Esophagus muscularis mucosa (tissue), 4 donors: ENCODE data around the gene SLC2A1. TPM values are rescaled to one million over a fixed set of nuclear protein-coding genes. Genes with fewer than 3 reads are reported as not detected.
"Not testable (repeated sequence)": the region's sequence is repeated elsewhere in the genome, so short reads cannot be mapped to it uniquely, and the experiment has no call there.

Experiments
- DNase-seq: peaks from one replicate; pipeline ENCODE4 v3.0.0-alpha.2; 2017; ENCODE audit errors: extremely low spot score
- H3K27ac ChIP-seq, 4 donors: fragments of 200-600 bp; sonication (generic); replicated peaks in 1 of 4; 1 replicate in 3 of 4; 2 replicates in 1 of 4; pipeline ENCODE4 v1.5.1; 2016 to 2019; ENCODE audit warnings: mild to moderate bottlenecking in 1 of 4
- H3K27me3 ChIP-seq, 4 donors: fragments of 200-600 bp; sonication (generic); one replicate each; pipeline versions ENCODE4 v1.5.1 to v1.6.0; 2016 to 2019
- H3K36me3 ChIP-seq, 4 donors: fragments of 200-600 bp; sonication (generic); one replicate each; pipeline ENCODE4 v1.5.1; 2016 to 2019
- H3K4me1 ChIP-seq, 4 donors: fragments of 200-600 bp; sonication (generic); one replicate each; pipeline ENCODE4 v1.5.1; 2016 to 2019
- H3K4me3 ChIP-seq, 4 donors: fragments of 200-600 bp; sonication (generic); 1 replicate in 2 of 4; 2 replicates in 2 of 4; pipeline ENCODE4 v1.5.1; 2016 to 2019; ENCODE audit warnings: mild to moderate bottlenecking in 4 of 4, moderate library complexity in 1 of 4
- H3K9me3 ChIP-seq, 4 donors: fragments of 200-600 bp; sonication (generic); 1 replicate in 3 of 4; 2 replicates in 1 of 4; pipeline ENCODE4 v1.5.1; 2016 to 2019
- CTCF ChIP-seq, 3 experiments: fragments of 200-600 bp in 2 of 3; fragments of 450-650 bp in 1 of 3; sonication (generic) in 2 of 3; IDR thresholded peaks; one replicate each; pipeline ENCODE4 v1.5.1; 2017 to 2019; ENCODE audit warnings: antibody characterized with exemption in 3 of 3, mild to moderate bottlenecking in 2 of 3, moderate library complexity in 1 of 3
- EP300 ChIP-seq: sonication (generic); formaldehyde crosslinking; IDR thresholded peaks from one replicate; pipeline ENCODE4 v1.6.1; 2017; ENCODE audit warnings: antibody characterized with exemption
- POLR2A ChIP-seq: fragments of 450-650 bp; IDR thresholded peaks from one replicate; pipeline ENCODE4 v1.6.1; 2017; ENCODE audit warnings: antibody characterized with exemption, moderate library complexity, mild to moderate bottlenecking, low read depth
- POLR2AphosphoS5 ChIP-seq, 2 donors: sonication (generic); formaldehyde crosslinking; IDR thresholded peaks; one replicate each; pipeline ENCODE4 v1.6.1; 2017; ENCODE audit warnings: antibody characterized with exemption in 2 of 2
- WGBS: methylation state at CpG from one replicate; pipeline ENCODE4 v1.1.5; 2018; 5-methylcytosine and 5-hydroxymethylcytosine counted together
- intact Hi-C: fragments of 100-400 bp; cut with DNase I; formaldehyde crosslinking; loops from one replicate; pipeline ENCODE4 v1.15.1; 2023
- total RNA-seq, 4 donors: library from RNA; depleted of rRNA; stranded (reverse); fragments of >200 nt; gene quantifications; one replicate each; pipeline versions ENCODE4 v1.1.0 to v1.2.1, GENCODE V29; 2016

Gene SLC2A1
- total RNA-seq, 4 donors from 2014 or later: 17.4 to 63.6 (median 31.8) TPM

- no peak for TF ChIP-seq POLR2A
- TF ChIP-seq EP300: no peak
- no peak for TF ChIP-seq CTCF (IDR thresholded peaks at IDR 0.05)
- TF ChIP-seq POLR2AphosphoS5 (IDR thresholded peaks at IDR 0.05): no peak
- Histone ChIP-seq H3K9me3 (peaks cover 0 to 5% (median 0%) of the 10 kb centered on the region in 4 donors), H3K27ac (no peak overlapping the region), H3K27me3 (no peaks in the 10 kb centered on the region), H3K36me3 (no peaks in the 10 kb centered on the region), H3K4me3 (no peak overlapping the region), H3K4me1 (no peaks in the 10 kb centered on the region)
- intact Hi-C loops: no loop called here
- no peak for DNase-seq
These were observed 47.7 kb downstream of the SLC2A1 start for GRCh38 chr1:42910985-42911384.

DNA sequence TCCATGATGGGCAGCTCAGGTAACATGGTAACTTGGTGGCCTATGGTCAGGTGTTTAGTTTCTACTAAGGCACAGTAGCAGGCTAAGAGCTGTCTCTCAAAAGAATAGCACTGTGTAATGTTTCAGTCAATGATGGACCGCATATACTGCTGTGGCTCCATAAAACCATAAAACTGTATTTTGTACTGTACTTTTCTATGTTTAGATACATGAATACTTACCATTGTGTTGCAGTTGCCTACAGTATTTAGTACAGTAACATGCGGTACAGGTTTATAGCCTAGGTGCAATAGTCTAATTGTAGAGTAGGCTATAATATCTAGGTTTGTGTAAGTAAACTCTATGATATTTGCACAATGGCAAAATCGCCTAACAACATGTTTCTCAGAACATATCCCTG, 50.6 kb downstream of the SLC2A1 start:
- TF ChIP-seq CTCF (IDR thresholded peaks at IDR 0.05): no peak
- no peak for TF ChIP-seq EP300
- no peak for TF ChIP-seq POLR2A
- TF ChIP-seq POLR2AphosphoS5 (IDR thresholded peaks at IDR 0.05): no peak
- Histone ChIP-seq H3K4me1 (no peaks in the 10 kb centered on the region), H3K36me3 (no peaks in the 10 kb centered on the region), H3K27ac (no peak overlapping the region), H3K4me3 (no peak overlapping the region), H3K9me3 (no peaks in the 10 kb centered on the region), H3K27me3 (no peaks in the 10 kb centered on the region)
- 98% methylated on average over 3 of the region's 3 CpGs for WGBS
- intact Hi-C loops: no loop called here
- DNase-seq: no peak

DNA sequence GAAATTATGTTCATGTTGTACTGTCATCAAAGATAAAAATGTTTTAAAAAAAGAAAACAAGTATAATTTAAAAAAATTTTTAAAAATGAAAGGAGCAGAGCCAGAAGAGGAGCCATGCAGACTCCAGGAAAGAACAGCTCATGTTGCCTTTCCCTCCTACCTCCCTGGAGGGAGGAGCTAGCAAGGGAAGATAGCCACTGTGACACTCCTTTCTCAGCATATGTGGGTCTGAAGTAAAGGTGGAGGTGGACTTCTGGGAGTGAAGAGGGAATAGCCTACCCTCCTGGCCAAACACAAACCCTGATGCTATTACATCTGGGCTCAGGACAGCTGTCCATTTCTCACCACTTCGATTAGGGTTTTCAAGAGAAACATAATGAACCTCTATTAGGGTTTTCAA, 54.2 kb downstream of the SLC2A1 start:
- no peaks in the 10 kb centered on the region for H3K36me3 ChIP-seq
- H3K4me1 ChIP-seq: no peaks in the 10 kb centered on the region
- peaks cover 0 to 11% (median 0%) of the 10 kb centered on the region in 4 donors for H3K27me3 ChIP-seq
- 100% methylated on average over 1 of the region's 1 CpG for WGBS
- DNase-seq: no peak
- no peak overlapping the region for H3K4me3 ChIP-seq
- no peaks in the 10 kb centered on the region for H3K9me3 ChIP-seq
- no peak overlapping the region for H3K27ac ChIP-seq
- intact Hi-C loops: no loop called here
- TF ChIP-seq CTCF (IDR thresholded peaks at IDR 0.05) (no peak), POLR2A (no peak), EP300 (no peak), POLR2AphosphoS5 (IDR thresholded peaks at IDR 0.05) (no peak)

- H3K36me3 ChIP-seq, H3K9me3 ChIP-seq, intact Hi-C loops, H3K4me3 ChIP-seq, DNase-seq, H3K4me1 ChIP-seq, H3K27ac ChIP-seq: not testable (repeated sequence)
- WGBS: 93% methylated on average over 3 of the region's 4 CpGs
- peaks cover 0 to 12% (median 0%) of the 10 kb centered on the region in 4 donors for H3K27me3 ChIP-seq
These were observed 58.7 kb downstream of the SLC2A1 start for GRCh38 chr1:42899960-42900359.

DNA sequence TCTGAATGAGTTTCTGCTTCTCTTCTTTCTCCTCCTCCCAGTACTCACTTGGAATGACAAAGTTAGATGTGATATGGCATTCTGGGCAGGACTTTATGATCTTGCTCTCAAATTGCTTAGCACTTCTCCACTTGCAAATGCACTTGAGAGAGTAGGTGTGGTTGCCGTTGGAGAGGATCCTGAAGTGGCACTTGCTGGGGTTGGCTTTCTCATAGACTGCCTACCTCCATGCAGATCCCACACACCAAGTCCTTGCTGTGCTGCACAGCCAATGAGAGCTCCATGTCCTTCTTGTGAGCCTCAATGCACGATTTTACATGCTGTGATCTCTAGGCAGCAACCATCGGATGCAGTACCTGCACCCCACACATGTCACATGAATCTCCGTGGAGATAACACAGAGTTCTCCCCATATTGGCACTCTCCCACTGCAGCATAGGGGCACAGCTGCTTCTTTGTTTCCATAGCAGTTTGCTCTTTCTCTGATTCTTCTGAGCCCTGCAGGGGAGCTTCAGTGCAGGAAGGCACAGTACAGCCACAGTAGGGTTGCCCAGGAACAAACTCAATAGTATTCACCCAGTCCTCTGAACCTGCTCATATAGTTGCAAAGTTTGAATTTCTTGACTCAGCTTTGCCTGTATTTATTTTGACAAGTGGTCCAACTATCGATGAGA, 67.1 kb downstream of the SLC2A1 start:
- intact Hi-C loops: no loop called here
- no peak for DNase-seq
- no peak overlapping the region for H3K4me3 ChIP-seq
- WGBS: 65% methylated on average over 5 of the region's 5 CpGs
- no peak overlapping the region for H3K27ac ChIP-seq
- H3K4me1 ChIP-seq: no peaks in the 10 kb centered on the region
- TF ChIP-seq POLR2AphosphoS5 (IDR thresholded peaks at IDR 0.05): no peak
- no peak for TF ChIP-seq CTCF (IDR thresholded peaks at IDR 0.05)
- no peak for TF ChIP-seq POLR2A
- no peak for TF ChIP-seq EP300
- no peaks in the 10 kb centered on the region for H3K9me3 ChIP-seq
- no peaks in the 10 kb centered on the region for H3K27me3 ChIP-seq
- no peaks in the 10 kb centered on the region for H3K36me3 ChIP-seq
